Omental fat pad (tissue), 4 donors: ENCODE results near the gene CMIP. TPM values are rescaled to one million over a fixed set of nuclear protein-coding genes. Genes with fewer than 3 reads are reported as not detected.
"Not testable (repeated sequence)": the region's sequence is repeated elsewhere in the genome, so short reads cannot be mapped to it uniquely, and the experiment has no call there.

Source experiments
- ATAC-seq: fragments of 150-250 bp; one replicate; pipeline ENCODE4 v1.9.1; 2016; ENCODE audit warnings: mild to moderate bottlenecking, moderate library complexity; ENCODE audit not compliant: low FRiP score
- DNase-seq: peaks from one replicate; pipeline ENCODE4 v3.0.0-alpha.2; 2019; ENCODE audit warnings: low spot score
- CTCF ChIP-seq, 3 donors: fragments of 450-650 bp; IDR thresholded peaks; one replicate each; pipeline ENCODE4 v1.5.1; 2016 to 2017; ENCODE audit warnings: antibody characterized with exemption in 3 of 3, mild to moderate bottlenecking in 3 of 3, moderate library complexity in 2 of 3
- total RNA-seq, 4 donors: library from RNA; depleted of rRNA; stranded (reverse); fragments of >200 nt; gene quantifications; one replicate each; pipeline ENCODE4 v1.1.0, GENCODE V29; 2016

Gene CMIP
- total RNA-seq, 4 donors from 2014 or later = 15.8 to 52.8 (median 32.0) TPM

- ATAC-seq (no peak), DNase-seq (no peak)
- TF ChIP-seq CTCF (IDR thresholded peaks at IDR 0.05) = no peak
Observed at GRCh38 chr16:81403208-81403600, 41.4 kb upstream of the CMIP start.

GRCh38 chr16:81403601-81404391 lies 40.8 kb upstream of the CMIP start:
- DNase-seq = peak; percentile 95
- peak; percentile 53 for ATAC-seq
- peak in 2 of 3 donors; percentile 73 to 86 for TF ChIP-seq CTCF (IDR thresholded peaks at IDR 0.05)

- ATAC-seq, DNase-seq: not testable (repeated sequence)
Observed at GRCh38 chr16:81405002-81405401, 39.6 kb upstream of the CMIP start.

GRCh38 chr16:81405702-81406113 lies 38.9 kb upstream of the CMIP start:
- no peak for TF ChIP-seq CTCF (IDR thresholded peaks at IDR 0.05)
- peak; percentile 88 for ATAC-seq

GRCh38 chr16:81408409-81408950 lies 36.1 kb upstream of the CMIP start:
- ATAC-seq (no peak), DNase-seq (no peak)
- no peak for TF ChIP-seq CTCF (IDR thresholded peaks at IDR 0.05)

More at GRCh38 chr16:81405702-81406113, 38.9 kb upstream of the CMIP start:
- no peak for DNase-seq

- TF ChIP-seq CTCF (IDR thresholded peaks at IDR 0.05) = no peak
- no peak for DNase-seq
- ATAC-seq = no peak
Observed at GRCh38 chr16:81409016-81409556, 35.5 kb upstream of the CMIP start.

- TF ChIP-seq CTCF (IDR thresholded peaks at IDR 0.05) = no peak
- DNase-seq (no peak), ATAC-seq (no peak)
Observed at GRCh38 chr16:81410643-81411293, 33.8 kb upstream of the CMIP start.
